Measurements from ENCODE around the gene PHF2.

PHF2 gene

DNA sequence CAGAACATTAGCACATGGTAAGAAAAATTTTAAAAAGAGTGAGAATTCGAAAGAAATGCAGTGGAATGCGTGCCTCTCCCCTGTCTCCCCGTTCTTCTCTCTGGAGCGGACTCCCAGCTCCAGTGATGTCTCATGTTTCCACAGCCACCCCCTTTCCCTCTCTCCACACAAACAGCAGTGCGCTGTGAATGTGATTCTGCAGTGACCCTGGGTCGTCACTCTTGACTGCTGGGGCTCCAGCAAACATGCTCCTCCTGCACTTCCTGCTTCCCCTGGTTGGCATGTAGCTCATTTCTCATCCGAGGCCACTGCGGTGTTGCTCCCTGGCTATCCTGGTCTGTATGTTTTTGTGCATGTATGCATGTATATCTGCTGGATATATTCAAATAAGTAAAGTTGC is 13.3 kb downstream of the PHF2 start:
- TF ChIP-seq TAF1 (IDR thresholded peaks at IDR 0.05; ENCODE audit: borderline replicate concordance, low read depth, low read length), result no peak
- DNase-seq (ENCODE audit: insufficient read length) (no peak), FAIRE-seq (no peak)

DNA sequence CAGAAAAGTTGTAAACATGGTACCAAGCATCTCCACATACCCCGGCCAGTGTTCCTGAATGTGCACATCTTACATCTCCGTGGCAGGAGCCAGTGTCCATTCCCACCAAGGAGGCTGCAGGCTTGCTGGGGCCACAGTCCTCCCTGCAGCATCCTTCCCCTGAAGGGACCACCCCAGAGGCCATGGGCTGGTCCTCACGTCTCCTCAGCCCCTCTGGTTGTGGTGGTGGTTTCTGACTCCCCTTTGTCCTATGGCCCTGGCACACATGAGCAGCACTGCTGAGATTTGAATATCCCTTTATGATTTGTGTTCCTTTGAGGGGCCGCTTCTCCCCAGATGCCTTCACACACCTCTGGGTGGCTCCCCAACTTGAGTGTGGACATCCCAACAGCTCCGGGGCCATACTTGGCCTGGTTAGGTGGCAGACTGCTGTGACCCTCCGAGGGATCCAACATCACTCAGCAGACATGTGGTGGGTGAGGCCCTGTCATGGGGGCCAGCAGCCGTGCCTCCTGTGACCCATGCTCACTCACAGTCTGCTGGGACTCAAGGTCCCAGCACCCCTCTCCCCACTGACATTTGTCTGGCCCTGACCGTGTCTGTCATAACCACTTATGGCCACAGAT is 14.3 kb downstream of the PHF2 start:
- FAIRE-seq, result no peak
- no peak for DNase-seq (ENCODE audit: insufficient read length)
- TF ChIP-seq POLR2A (IDR thresholded peaks at IDR 0.05; ENCODE audit: low read depth, low read length) (no peak), TAF1 (IDR thresholded peaks at IDR 0.05; ENCODE audit: borderline replicate concordance, low read depth, low read length) (no peak), POLR2AphosphoS5 (IDR thresholded peaks at IDR 0.05; ENCODE audit: low read depth, low read length) (no peak)

DNA sequence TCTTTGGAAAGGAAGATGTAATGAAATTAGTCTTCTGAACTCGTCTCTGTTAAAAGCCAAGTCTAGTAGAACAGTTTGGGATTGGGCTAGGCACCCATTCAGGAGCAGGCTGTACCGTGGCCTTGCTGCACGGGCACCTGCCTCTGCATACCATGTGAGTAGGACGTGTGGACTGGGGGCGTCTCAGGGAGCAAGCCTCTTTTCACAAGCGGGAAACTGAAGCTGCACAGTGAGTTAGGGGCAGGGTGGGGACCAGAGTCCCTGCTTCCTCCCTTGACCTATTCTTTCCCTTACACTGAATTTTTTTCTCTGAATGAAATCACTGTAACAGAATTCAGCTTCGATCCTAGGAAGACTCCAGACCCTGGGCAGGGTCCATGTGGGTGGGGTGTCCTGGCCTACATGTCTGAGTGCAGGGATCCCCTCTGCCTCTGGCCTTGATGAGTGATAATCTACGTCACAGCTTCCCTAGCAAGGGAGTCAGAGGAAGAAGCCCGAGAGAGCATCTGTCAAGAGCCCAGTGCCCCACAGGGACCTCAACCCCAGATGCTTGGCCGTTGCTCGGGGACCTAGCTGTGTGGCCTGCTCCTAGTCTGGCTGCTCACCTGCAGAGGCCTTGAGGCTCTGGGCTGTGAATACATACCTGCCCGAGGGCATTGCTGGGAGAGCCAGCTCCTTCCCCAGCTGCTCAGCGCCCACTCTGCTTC is 15.1 kb downstream of the PHF2 start:
- DNase-seq (ENCODE audit: insufficient read length) (no peak), FAIRE-seq (no peak)
- TF ChIP-seq POLR2AphosphoS5 (IDR thresholded peaks at IDR 0.05; ENCODE audit: low read depth, low read length), result no peak
- TF ChIP-seq POLR2A (IDR thresholded peaks at IDR 0.05; ENCODE audit: low read depth, low read length), result no peak
- no peak for TF ChIP-seq TAF1 (IDR thresholded peaks at IDR 0.05; ENCODE audit: borderline replicate concordance, low read depth, low read length)

DNA sequence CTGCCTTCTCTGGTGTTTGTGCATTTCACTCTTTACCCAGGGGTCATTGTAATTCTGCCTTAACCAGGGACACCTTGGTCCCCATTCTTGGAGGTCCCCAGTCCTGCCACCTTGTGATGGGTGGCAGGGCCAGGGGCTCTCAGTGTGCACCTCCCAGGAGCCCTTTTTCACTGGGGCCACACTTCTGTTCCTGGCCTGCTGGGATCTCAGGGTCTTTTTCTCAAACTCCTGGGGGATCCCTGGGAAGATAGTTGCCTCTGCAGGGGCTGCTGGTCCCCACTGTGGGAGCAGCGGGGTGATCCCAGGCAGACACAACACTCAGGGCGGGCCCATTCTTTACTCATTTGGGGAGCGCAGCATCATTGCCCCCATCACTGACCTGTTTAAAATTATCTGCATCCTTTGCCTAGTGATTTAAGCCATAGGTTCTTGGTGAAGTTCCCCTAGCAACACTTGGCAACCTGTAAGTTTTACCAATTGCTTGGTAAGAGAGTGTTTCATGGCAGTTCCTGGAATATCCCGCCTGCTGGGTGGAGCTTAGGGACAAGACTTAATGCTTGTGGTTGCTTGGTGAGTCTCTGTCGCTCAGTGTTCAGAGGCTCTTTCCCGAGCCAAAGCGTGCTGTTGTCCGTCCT is 15.7 kb downstream of the PHF2 start:
- FAIRE-seq, result no peak
- TF ChIP-seq TAF1 (IDR thresholded peaks at IDR 0.05; ENCODE audit: borderline replicate concordance, low read depth, low read length) (no peak), POLR2AphosphoS5 (IDR thresholded peaks at IDR 0.05; ENCODE audit: low read depth, low read length) (no peak), POLR2A (IDR thresholded peaks at IDR 0.05; ENCODE audit: low read depth, low read length) (no peak)

DNA sequence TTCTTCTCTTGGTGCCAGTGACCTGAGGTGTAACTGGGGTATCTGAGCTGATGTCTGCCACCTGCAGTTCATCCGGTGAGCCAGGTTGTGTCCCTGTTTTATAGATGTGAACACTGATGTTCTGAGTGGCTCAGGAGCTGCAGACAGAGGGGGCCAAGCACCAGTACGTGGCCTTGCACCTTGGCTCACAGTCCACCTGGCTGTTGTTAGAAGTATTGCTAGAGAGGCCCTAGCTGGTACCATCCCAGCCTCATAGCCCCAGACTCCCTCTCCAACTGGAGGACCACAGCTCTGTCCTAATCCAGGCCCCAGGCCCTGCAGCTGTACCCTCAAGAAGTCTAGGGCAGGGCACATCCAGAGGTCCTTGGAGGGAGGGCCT is 16.2 kb downstream of the PHF2 start:
- DNase-seq (ENCODE audit: insufficient read length) (no peak), FAIRE-seq (no peak)
- no peak for TF ChIP-seq POLR2AphosphoS5 (IDR thresholded peaks at IDR 0.05; ENCODE audit: low read depth, low read length)
- TF ChIP-seq POLR2A (IDR thresholded peaks at IDR 0.05; ENCODE audit: low read depth, low read length), result no peak
- TF ChIP-seq TAF1 (IDR thresholded peaks at IDR 0.05; ENCODE audit: borderline replicate concordance, low read depth, low read length), result no peak

More for the DNA sequence above, 15.7 kb downstream of the PHF2 start:
- no peak for DNase-seq (ENCODE audit: insufficient read length)

DNA sequence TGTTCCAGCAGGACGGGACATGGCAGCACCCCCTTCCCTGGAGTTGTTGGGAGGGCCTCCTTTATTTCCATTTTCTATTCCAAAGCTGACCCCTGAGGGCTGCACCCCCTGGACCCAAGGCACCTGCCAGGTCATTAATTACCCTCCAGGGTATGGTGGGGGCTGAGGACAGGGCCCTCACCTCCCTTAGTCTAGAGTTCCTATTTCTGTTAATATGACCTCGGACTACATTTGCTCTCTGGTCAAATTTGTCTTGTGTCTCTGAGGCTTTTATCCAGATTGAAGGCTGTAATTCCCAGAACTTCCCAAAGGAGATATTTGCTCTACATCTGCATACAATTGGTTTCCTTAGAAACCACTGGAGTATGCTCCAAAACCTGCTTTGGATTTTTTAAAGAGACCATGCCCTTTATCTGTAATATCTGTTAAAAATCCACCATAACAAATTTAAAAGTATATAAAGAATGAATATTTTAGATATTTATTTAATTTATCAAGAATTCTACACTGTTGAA is 16.8 kb downstream of the PHF2 start:
- DNase-seq (ENCODE audit: insufficient read length), result no peak
- FAIRE-seq, result no peak
- no peak for TF ChIP-seq TAF1 (IDR thresholded peaks at IDR 0.05; ENCODE audit: borderline replicate concordance, low read depth, low read length)
- no peak for TF ChIP-seq POLR2A (IDR thresholded peaks at IDR 0.05; ENCODE audit: low read depth, low read length)
- no peak for TF ChIP-seq POLR2AphosphoS5 (IDR thresholded peaks at IDR 0.05; ENCODE audit: low read depth, low read length)

DNA sequence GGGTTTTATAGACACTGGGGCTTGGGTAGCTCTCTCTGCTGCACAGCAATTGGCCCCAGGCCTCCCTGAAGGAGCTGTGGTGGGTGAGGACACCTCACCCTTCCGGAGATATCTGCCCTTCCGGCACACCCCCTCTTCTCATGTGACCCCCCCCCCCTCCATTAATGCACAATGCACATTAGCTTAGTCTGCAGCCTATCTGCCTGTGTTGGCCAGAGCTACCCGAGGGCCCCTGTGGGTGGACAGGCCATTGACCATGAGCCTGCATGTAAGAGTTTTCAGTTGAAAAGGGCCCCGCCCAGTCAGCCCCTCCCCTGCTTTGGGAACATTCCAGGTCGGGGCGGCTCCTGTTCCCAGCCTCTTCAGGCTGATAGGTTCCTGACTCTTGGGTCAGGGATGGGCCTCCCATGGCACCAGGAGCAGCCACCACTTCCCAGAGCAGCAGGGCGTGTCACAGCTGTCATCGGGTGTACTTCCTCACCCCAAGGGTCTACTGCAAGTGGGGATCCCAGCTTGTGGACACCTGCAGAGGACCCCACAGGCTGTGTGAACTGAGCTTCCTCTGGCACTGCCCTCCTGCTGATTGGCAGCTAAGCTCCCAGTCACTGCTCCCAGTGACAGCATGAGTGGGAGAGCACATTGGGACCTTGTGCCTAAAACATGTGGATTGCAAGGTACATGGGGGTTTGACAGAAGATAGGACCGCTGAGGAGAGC is 17.8 kb downstream of the PHF2 start:
- FAIRE-seq, result no peak
- no peak for TF ChIP-seq TAF1 (IDR thresholded peaks at IDR 0.05; ENCODE audit: borderline replicate concordance, low read depth, low read length)
- no peak for TF ChIP-seq POLR2A (IDR thresholded peaks at IDR 0.05; ENCODE audit: low read depth, low read length)
- TF ChIP-seq POLR2AphosphoS5 (IDR thresholded peaks at IDR 0.05; ENCODE audit: low read depth, low read length), result no peak
- no peak for DNase-seq (ENCODE audit: insufficient read length)

DNA sequence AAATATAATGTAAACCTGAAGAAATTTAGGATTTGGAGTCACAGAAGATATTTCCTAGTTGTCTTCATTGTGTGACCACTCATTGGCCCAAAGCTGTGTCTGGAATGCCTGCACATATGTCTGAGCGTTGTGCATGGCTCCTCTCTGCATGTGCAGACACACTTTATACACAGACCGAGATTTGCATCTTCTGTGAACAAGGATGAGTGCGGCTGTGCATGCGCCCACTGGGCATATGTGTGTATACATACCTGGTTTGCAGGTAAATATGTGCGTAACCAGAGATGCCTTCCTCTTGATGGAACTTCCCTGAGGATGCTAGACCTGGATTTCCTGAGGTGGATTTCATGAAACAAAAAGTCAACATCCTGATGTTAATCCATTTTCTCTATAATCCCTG is 19.1 kb downstream of the PHF2 start:
- TF ChIP-seq POLR2A (IDR thresholded peaks at IDR 0.05; ENCODE audit: low read depth, low read length), result no peak
- DNase-seq (ENCODE audit: insufficient read length), result no peak
- no peak for FAIRE-seq

DNA sequence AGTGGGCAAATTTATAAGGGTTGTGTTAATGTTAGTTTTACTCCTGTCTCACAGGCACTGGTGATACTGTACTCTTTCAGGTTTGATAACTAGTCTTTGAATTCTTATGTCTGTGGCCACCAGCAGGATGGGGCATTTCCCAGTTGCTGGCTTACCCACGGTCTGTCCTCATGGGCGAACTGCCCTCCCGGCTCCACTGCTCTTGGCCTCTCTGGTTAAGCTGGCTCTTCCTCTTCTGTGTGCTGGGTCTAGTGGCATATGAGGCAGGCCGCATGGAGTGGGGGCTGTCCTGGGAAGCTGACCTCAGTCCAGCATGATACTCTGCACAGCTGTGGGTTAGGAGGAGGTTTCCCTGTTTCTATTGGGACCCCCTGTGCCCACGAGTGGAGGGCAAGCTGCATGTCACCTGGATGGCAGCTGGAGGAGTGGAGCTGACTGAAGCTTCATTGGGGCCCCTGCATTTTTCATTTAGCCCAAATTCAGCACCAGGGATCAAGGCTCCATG is 19.5 kb downstream of the PHF2 start:
- DNase-seq (ENCODE audit: insufficient read length) (no peak), FAIRE-seq (no peak)
- TF ChIP-seq POLR2A (IDR thresholded peaks at IDR 0.05; ENCODE audit: low read depth, low read length), result no peak
- TF ChIP-seq POLR2AphosphoS5 (IDR thresholded peaks at IDR 0.05; ENCODE audit: low read depth, low read length), result no peak
- no peak for TF ChIP-seq TAF1 (IDR thresholded peaks at IDR 0.05; ENCODE audit: borderline replicate concordance, low read depth, low read length)

DNA sequence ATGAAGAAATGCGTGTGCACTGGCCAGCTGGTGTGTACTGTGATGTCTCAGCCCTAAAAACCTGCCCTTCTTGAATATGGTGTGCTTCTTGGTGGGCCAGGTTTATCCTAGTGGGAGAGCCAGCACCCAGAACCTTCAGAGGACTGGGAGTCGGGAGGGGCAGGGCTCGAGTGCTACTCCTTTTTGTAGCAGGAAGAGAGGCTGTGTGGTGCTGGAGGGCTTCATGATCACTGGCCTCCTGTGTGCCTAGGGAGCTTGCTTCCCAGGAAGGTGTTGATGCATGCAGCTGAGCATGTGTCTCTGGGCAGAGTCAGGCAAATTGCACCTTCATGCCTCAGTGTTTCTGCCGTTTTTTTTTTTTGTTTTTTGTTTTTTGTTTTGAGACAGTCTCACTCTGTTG is 20.0 kb downstream of the PHF2 start:
- no peak for TF ChIP-seq POLR2A (IDR thresholded peaks at IDR 0.05; ENCODE audit: low read depth, low read length)
- no peak for TF ChIP-seq TAF1 (IDR thresholded peaks at IDR 0.05; ENCODE audit: borderline replicate concordance, low read depth, low read length)
- no peak for TF ChIP-seq POLR2AphosphoS5 (IDR thresholded peaks at IDR 0.05; ENCODE audit: low read depth, low read length)
- DNase-seq (ENCODE audit: insufficient read length), result no peak
- FAIRE-seq, result no peak

DNA sequence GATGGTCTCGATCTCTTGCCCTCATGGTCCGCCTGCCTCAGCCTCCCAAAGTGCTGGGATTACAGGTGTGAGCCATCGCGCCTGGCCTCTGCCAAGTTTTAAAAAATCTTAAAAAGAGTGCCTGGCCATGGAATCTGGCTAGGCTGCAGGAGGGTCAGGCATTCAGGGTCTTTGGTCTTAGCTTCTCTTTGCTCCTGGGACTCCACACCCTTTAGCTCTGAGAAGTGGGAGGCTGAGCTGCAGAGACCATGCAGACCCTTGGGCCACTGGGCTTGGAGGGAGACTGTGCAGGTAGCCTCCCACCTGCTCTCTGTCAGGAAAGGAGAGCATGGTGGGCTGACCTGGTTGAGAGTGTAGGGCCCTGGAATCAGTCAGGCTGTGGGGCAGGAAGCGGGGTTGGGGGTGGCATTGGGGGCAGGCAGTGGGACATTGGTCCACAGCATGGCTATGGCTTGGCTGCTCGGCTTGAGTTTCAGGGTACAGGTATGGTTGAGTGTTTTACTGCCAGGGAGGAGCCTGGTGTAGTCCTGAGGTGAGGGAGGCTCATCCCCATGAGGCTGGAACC is 20.8 kb downstream of the PHF2 start:
- DNase-seq (ENCODE audit: insufficient read length) (no peak), FAIRE-seq (no peak)
- TF ChIP-seq POLR2A (IDR thresholded peaks at IDR 0.05; ENCODE audit: low read depth, low read length) (no peak), TAF1 (IDR thresholded peaks at IDR 0.05; ENCODE audit: borderline replicate concordance, low read depth, low read length) (no peak), POLR2AphosphoS5 (IDR thresholded peaks at IDR 0.05; ENCODE audit: low read depth, low read length) (no peak)

Measured in GM12892 (cell line).